IPS DF 4.7 (cell line): ENCODE results near the gene CFAP46.
"Not testable (repeated sequence)": the region's sequence is repeated elsewhere in the genome, so short reads cannot be mapped to it uniquely, and the experiment has no call there.

Experiments used
- DNase-seq: peaks from one replicate; pipeline ENCODE4 v3.0.0-alpha.2; 2013; ENCODE audit warnings: low spot score; ENCODE audit errors: extremely low read depth

The CFAP46 gene

GRCh38 chr10:132963430-132963960 is 21.1 kb upstream of the CFAP46 start:
- no peak for DNase-seq

DNA sequence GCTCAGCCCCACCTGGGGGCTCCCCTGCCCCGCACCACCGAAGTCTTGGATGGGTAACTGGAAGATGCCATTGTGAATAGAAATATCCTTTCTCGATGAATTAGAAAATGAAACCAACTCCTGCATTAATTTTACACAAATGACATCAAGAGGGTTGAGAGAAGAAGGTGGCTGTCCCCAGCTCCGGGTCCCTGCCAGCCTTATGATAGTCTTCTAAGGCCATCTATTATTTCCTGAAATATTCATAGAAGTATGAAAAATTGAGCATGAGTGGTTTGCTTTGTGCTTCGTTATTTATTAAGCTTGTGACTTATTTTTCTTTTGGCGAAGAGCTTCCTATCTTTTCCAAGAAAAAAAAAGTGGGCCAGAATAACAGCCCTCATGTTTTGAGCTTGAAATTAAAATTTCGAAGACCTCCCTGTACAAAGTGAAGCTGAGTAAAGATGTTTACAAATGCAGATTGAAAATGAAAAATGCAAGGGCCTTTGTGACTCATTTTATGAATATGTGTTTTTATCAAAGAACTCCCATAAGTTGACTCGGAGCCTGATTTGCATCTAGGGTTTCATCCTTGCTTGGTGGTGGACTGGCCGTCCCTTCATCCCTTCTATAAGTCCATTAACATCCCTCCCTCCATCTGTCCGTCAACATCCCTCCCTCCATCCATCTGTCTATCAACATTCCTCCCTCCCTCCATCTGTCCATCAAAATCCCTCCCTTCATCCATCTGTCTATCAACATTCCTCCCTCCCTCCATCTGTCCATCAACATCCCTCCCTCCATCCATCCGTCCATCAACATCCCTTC is 20.5 kb upstream of the CFAP46 start:
- DNase-seq: no peak

- DNase-seq: no peak
These were observed 19.6 kb upstream of the CFAP46 start for GRCh38 chr10:132961787-132962622.

DNA sequence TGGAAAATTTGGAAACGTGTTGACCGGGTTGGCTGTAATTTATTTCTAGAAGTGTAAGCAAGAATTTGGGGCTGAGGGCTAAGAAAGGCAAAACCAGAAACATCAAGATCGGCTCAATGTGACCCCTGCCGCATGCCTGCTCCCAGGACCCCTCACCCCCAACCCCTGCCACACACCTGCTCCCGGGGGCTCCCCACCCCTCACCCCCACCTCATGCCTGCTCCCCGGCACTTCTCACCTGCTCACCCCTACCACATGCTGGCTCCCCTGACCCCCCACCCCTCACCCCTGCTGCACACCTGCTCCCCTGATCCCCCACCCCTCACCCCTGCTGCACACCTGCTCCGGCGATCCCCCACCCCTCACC is 19.0 kb upstream of the CFAP46 start:
- DNase-seq: no peak

GRCh38 chr10:132960631-132961419 is 18.5 kb upstream of the CFAP46 start:
- DNase-seq: no peak

DNA sequence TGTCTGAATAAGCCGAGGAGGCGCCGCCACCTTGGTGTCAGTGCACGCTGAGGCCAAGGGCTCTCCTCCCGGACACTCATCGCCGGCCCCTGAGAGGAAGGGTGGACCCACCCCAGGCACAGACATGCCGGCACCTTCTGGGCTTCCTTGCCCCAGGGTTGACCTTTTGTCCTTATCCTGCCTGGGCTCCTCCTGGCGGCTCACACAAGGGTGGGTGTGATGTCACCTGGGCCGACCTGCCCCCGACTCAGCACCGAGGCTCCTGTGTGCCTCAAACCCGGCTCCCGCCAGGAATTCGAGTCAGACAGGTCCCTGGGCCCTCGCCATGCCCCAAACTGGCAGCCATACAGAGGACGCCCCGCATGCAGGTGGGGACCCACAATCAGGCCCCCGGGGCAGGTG is 17.7 kb upstream of the CFAP46 start:
- DNase-seq: no peak

DNA sequence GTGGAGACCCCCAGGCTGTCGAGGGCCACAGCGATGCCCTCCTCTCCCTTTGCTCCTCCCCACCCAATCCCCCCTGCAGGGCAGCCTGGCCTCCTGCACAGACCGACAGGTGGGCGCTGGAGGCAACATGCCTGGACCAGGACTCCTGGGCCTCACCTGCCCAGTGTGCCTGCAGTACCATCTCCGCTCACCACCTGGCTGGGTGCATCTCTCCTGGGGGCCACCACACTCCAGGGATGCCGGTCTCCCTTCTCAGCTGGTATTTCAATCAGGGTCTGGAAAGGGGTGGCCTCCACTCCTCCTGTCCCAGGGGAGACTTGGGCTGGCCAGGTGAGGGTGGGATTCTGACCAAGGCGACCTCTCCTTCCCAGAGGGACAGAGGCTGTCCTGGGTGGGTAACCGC is 17.2 kb upstream of the CFAP46 start:
- no peak for DNase-seq

DNA sequence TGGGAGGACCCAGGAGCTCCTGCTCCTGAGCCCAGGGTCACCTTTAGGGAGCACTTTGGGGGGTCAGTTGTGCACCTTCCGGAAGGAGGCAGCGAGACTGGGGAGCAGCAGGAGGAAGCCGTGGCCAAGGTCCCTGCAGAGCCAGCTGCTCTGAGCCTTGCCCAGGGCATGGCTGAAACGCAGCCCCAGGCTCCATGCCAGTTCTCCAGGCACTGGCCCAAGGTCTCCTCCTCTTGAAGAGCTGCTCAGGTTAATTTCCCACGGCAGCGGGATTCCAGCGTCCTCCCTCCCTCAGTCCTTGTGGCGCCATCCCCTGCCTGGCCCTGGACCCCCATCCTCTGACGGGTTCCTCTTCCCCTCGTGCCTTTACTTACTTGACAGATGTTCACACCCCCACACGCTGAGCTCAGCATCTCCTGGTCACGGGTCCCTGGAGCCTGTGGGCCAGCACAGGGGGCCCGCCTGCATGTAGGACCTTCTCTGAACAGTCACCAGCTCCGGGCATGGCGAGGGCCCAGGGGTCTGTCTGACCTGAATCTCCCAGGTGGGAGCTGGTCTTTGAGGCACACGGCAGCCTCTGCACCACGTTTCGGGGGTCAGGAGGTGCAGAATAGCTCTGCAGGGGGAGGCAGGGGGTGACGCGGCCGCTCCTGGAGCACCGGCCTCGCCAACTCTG is 16.7 kb upstream of the CFAP46 start:
- no peak for DNase-seq

- DNase-seq: no peak
These were observed 15.9 kb upstream of the CFAP46 start for GRCh38 chr10:132957981-132958882.

DNA sequence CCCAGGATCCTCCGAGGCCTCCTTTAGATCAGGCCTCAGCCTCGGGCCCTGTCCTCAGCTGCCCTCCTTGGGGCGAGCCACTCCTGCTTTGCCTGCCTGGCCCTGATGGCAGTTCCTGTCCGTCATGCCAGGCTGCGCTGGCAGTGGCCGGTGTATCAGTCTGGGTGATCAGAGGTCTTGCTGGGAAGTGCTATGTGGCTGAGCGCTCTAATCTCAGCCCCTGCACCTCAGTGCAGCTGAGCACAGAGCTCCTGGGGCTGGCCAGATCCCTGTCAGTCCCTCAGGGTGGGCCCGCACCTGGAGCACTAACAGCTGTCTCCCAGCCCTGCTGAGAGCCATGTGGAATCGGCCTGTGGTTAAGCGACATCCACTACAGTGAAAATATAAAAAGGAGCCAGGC is 14.8 kb upstream of the CFAP46 start:
- no peak for DNase-seq

- not testable (repeated sequence) for DNase-seq
These were observed 13.9 kb upstream of the CFAP46 start for GRCh38 chr10:132956259-132956658.

DNA sequence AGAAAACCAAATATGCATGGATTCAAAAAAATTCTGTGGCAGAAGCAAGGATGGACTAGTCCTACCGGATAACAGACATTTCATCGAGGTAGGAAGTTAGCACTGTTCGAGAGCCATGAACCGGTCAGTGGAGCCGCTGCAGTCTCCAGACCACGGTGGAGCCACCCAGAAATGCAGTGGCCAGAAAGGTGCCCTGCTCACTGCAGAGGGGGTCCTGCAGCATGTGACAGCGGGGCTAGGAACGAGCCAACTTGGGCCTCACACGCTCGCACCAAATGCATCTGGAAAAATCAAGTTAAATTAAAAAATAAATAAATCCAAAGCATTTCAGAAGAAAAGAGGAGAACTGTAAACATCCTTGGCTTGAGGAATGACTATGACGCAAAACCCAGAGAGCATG is 13.1 kb upstream of the CFAP46 start:
- DNase-seq: no peak

GRCh38 chr10:132953428-132953827 is 11.1 kb upstream of the CFAP46 start:
- DNase-seq: no peak

GRCh38 chr10:132951926-132952325 is 9.6 kb upstream of the CFAP46 start:
- DNase-seq: no peak

GRCh38 chr10:132948351-132948750 is 6.0 kb upstream of the CFAP46 start:
- no peak for DNase-seq

GRCh38 chr10:132947843-132948242 is 5.5 kb upstream of the CFAP46 start:
- no peak for DNase-seq

- DNase-seq: no peak
These were observed 4.6 kb upstream of the CFAP46 start for GRCh38 chr10:132946806-132947546.

DNA sequence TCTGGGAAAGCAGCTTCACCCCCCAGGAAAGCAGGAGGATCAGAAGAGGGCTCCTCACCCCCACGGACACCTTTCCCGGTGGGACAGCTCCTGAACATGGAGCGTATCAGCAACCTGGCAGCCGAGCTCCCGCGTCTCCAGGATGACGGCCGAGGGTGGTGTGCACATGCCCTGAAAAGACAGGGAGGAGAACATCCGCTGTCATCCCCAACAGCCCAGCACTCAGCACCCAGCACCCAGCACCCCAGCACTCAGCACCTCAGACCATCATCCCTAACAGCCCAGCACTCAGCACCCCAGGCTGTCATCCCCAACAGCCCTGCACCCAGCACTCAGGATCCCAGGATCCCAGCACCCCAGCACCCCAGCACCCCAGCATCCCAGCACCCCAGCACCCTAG is 3.9 kb upstream of the CFAP46 start:
- no peak for DNase-seq

GRCh38 chr10:132945894-132946255 is 3.5 kb upstream of the CFAP46 start:
- no peak for DNase-seq
